IMR-90 (cell line): ENCODE measurements around the gene CDH12. TPM values are rescaled to one million over a fixed set of nuclear protein-coding genes. Genes with fewer than 3 reads are reported as not detected.

Source experiments
- ATAC-seq: fragments of 200-7000 bp; cut with Tn5 transposase; 2 replicates; pipeline ENCODE4 v1.9.1; 2020; ENCODE audit warnings: low read depth, mild to moderate bottlenecking, moderate library complexity
- BruUV-seq: library from RNA; stranded (reverse); fragments of 400-500 nt; replicated peaks from 2 replicates; lab custom pipeline; 2021; lab: Mats Ljungman, UMichigan
- CTCF ChIA-PET: fragments of 300-600 bp; formaldehyde crosslinking; extraction: SDS; loops from one replicate; lab custom pipeline; 2021; ENCODE audit warnings: antibody characterized with exemption; lab: Yijun Ruan, JAX
- POLR2A ChIA-PET: fragments of 300-600 bp; sonication (Branson Sonifier 250); formaldehyde crosslinking; loops from one replicate; lab custom pipeline; 2022; ENCODE audit warnings: antibody characterized with exemption; ENCODE audit not compliant: unreplicated experiment; lab: Charles Lee
- DNase-seq: peaks from one replicate; pipeline ENCODE4 v3.0.0; 2013
- H2AFZ ChIP-seq: replicated peaks from 2 replicates; pipeline ENCODE3; 2013; ENCODE audit warnings: low read length, mild to moderate bottlenecking; ENCODE audit not compliant: poor library complexity
- H2AK5ac ChIP-seq: 2 replicates; pipeline ENCODE4 v1.6.1; 2013; ENCODE audit warnings: low read depth, low read length, inconsistent platforms
- H2AK9ac ChIP-seq: replicated peaks from 2 replicates; pipeline ENCODE3; 2013; ENCODE audit warnings: mild to moderate bottlenecking, low read depth, low read length, moderate library complexity; ENCODE audit not compliant: poor library complexity
- H2BK120ac ChIP-seq: 2 replicates; pipeline ENCODE4 v1.6.1; 2013; ENCODE audit warnings: low read depth, low read length, inconsistent platforms
- H2BK15ac ChIP-seq: 3 replicates; pipeline ENCODE4 v1.6.1; 2013; ENCODE audit warnings: low read depth, low read length, inconsistent platforms
- H2BK20ac ChIP-seq: 2 replicates; pipeline ENCODE4 v1.6.1; 2013; ENCODE audit warnings: low read depth, mild to moderate bottlenecking, inconsistent platforms, low read length, moderate library complexity
- H2BK5ac ChIP-seq: 2 replicates; pipeline ENCODE4 v1.6.1; 2013; ENCODE audit warnings: mild to moderate bottlenecking, low read depth, low read length, inconsistent platforms; ENCODE audit not compliant: poor library complexity, severe bottlenecking
- H3K14ac ChIP-seq: replicated peaks from 2 replicates; pipeline ENCODE4 v1.6.1; 2013; ENCODE audit warnings: low read depth, low read length, inconsistent platforms
- H3K18ac ChIP-seq: 2 replicates; pipeline ENCODE4 v1.6.1; 2013; ENCODE audit warnings: low read depth, low read length, control low read depth
- H3K23ac ChIP-seq: 2 replicates; pipeline ENCODE4 v1.6.1; 2013; ENCODE audit warnings: low read depth, low read length, inconsistent platforms
- H3K27ac ChIP-seq: 2 replicates; pipeline ENCODE4 v1.5.1; 2013; ENCODE audit warnings: mild to moderate bottlenecking, control low read depth, low read length; ENCODE audit not compliant: insufficient read depth
- H3K27me3 ChIP-seq: 2 replicates; pipeline ENCODE4 v1.6.1; 2013; ENCODE audit warnings: low read length; ENCODE audit not compliant: control insufficient read depth, insufficient read depth
- H3K36me3 ChIP-seq: 2 replicates; pipeline ENCODE4 v1.6.1; 2013; ENCODE audit warnings: low read length, mixed read lengths; ENCODE audit not compliant: control insufficient read depth, insufficient read depth
- H3K4ac ChIP-seq: 2 replicates; pipeline ENCODE4 v1.6.1; 2013; ENCODE audit warnings: low read depth, low read length, inconsistent platforms
- H3K4me1 ChIP-seq: 2 replicates; pipeline ENCODE4 v1.6.1; 2013; ENCODE audit warnings: low read length, mixed read lengths; ENCODE audit not compliant: control insufficient read depth, insufficient read depth
- H3K4me2 ChIP-seq: 2 replicates; pipeline ENCODE4 v1.6.1; 2013; ENCODE audit warnings: low read depth, mild to moderate bottlenecking, control low read depth, low read length, moderate library complexity
- H3K4me3 ChIP-seq: 2 replicates; pipeline ENCODE4 v1.5.1; 2013; ENCODE audit warnings: low read depth, mild to moderate bottlenecking, control low read depth, low read length, moderate library complexity; ENCODE audit not compliant: insufficient read depth
- H3K56ac ChIP-seq: 2 replicates; pipeline ENCODE4 v1.6.1; 2013; ENCODE audit warnings: low read length, inconsistent platforms; ENCODE audit not compliant: insufficient read depth; ENCODE audit errors: extremely low read depth
- H3K79me1 ChIP-seq, 2 experiments: 2 replicates each; pipeline ENCODE4 v1.6.1; 2013; ENCODE audit warnings: low read length in 2 of 2, inconsistent platforms in 1 of 2, low read depth in 1 of 2
- H3K9ac ChIP-seq: 2 replicates; pipeline ENCODE4 v1.6.1; 2013; ENCODE audit warnings: low read depth, low read length, control low read depth
- H3K9me1 ChIP-seq: 2 replicates; pipeline ENCODE4 v1.6.1; 2013; ENCODE audit warnings: low read length, inconsistent platforms; ENCODE audit not compliant: insufficient read depth
- H3K9me3 ChIP-seq: 2 replicates; pipeline ENCODE4 v1.6.1; 2013; ENCODE audit warnings: low read length; ENCODE audit not compliant: control insufficient read depth, insufficient read depth
- H4K20me1 ChIP-seq: 2 replicates; pipeline ENCODE4 v1.6.1; 2013; ENCODE audit warnings: low read length, inconsistent platforms; ENCODE audit not compliant: insufficient read depth
- H4K5ac ChIP-seq: 2 replicates; pipeline ENCODE4 v1.6.1; 2013; ENCODE audit warnings: mild to moderate bottlenecking, low read depth, low read length, control low read depth
- H4K8ac ChIP-seq, 2 experiments: 2 replicates each; pipeline ENCODE4 v1.6.1; 2013; ENCODE audit warnings: low read depth in 2 of 2, low read length in 2 of 2, control low read depth in 1 of 2, inconsistent platforms in 1 of 2
- H4K91ac ChIP-seq: 2 replicates; pipeline ENCODE4 v1.6.1; 2013; ENCODE audit warnings: low read depth, low read length, inconsistent platforms; ENCODE audit not compliant: insufficient read depth
- BHLHE40 ChIP-seq: fragments of 150-350 bp; IDR thresholded peaks from 2 replicates; pipeline ENCODE4 v1.6.1; 2016; ENCODE audit warnings: mild to moderate bottlenecking, low read depth, low read length
- CEBPB ChIP-seq: IDR thresholded peaks from 2 replicates; pipeline ENCODE4 v1.6.1; 2012; ENCODE audit warnings: low read depth, low read length, improper control_type of control experiment
- CHD1 ChIP-seq: IDR thresholded peaks from 2 replicates; pipeline ENCODE4 v1.6.1; 2012; ENCODE audit warnings: low read depth, low read length, improper control_type of control experiment
- FOS ChIP-seq: fragments of 150-350 bp; IDR thresholded peaks from 2 replicates; pipeline ENCODE4 v1.6.1; 2016; ENCODE audit warnings: low read depth, low read length
- MAFK ChIP-seq: IDR thresholded peaks from 2 replicates; pipeline ENCODE4 v1.6.1; 2012; ENCODE audit warnings: low read depth, low read length, improper control_type of control experiment
- NFE2L2 ChIP-seq: fragments of 150-350 bp; IDR thresholded peaks from 2 replicates; pipeline ENCODE4 v1.6.1; 2016; ENCODE audit warnings: low read depth, mild to moderate bottlenecking, low read length
- POLR2A ChIP-seq: IDR thresholded peaks from 2 replicates; pipeline ENCODE4 v1.6.1; 2012; ENCODE audit warnings: mild to moderate bottlenecking, low read depth, low read length
- RAD21 ChIP-seq: IDR thresholded peaks from 2 replicates; pipeline ENCODE4 v1.6.1; 2012; ENCODE audit warnings: low read length, improper control_type of control experiment
- RCOR1 ChIP-seq: IDR thresholded peaks from 2 replicates; pipeline ENCODE4 v1.6.1; 2012; ENCODE audit warnings: mild to moderate bottlenecking, low read length, improper control_type of control experiment; ENCODE audit not compliant: insufficient replicate concordance
- SMC3 ChIP-seq: fragments of 150-350 bp; IDR thresholded peaks from 2 replicates; pipeline ENCODE4 v1.6.1; 2016; ENCODE audit warnings: low read depth, mild to moderate bottlenecking, antibody characterized with exemption, low read length, moderate library complexity
- USF2 ChIP-seq: fragments of 150-350 bp; IDR thresholded peaks from 2 replicates; pipeline ENCODE4 v1.6.1; 2017; ENCODE audit warnings: mild to moderate bottlenecking, antibody characterized with exemption, low read length, low read depth
- WGBS, 2 experiments: methylation state at CpG; one replicate each; pipeline versions ENCODE4 v1.1.5 to v1.1.7; 2013; ENCODE audit warnings: missing lambda C conversion rate in 2 of 2; ENCODE audit not compliant: insufficient read length in 1 of 2; ENCODE audit errors: extremely low coverage in 2 of 2; 5-methylcytosine and 5-hydroxymethylcytosine counted together
- dilution Hi-C: fragments of 300-500 bp; cut with HindIII; formaldehyde crosslinking; loops from one replicate; pipeline ENCODE4 v1.14.3; 2018; ENCODE audit warnings: low sequenced_read_pairs; ENCODE audit not compliant: unreplicated experiment
- in situ Hi-C: fragments of 300-500 bp; cut with MboI; formaldehyde crosslinking; loops from 3 replicates; pipeline ENCODE4 v1.14.3; 2019; ENCODE audit warnings: low sequenced_read_pairs, inconsistent platforms, mixed read lengths
- intact Hi-C: fragments of 100-400 bp; cut with micrococcal nuclease; formaldehyde crosslinking; loops from 2 replicates; pipeline ENCODE4 v1.10.0; 2022
- polyA plus RNA-seq, 3 experiments: library from polyadenylated mRNA; depleted of rRNA; stranded (reverse); fragments of >200 nt; gene quantifications; 2 replicates each; pipeline ENCODE4 v1.2.3, GENCODE V29; 2012; ENCODE audit warnings: low replicate concordance in 1 of 3
- total RNA-seq: library from RNA; depleted of rRNA; stranded (reverse); fragments of >200 nt; gene quantifications from 2 replicates; pipeline ENCODE4 v1.2.3, GENCODE V29; 2012
- TF ChIP-seq, protein P1 (sequence below): fragments of 150-350 bp; IDR thresholded peaks from 2 replicates; pipeline ENCODE4 v1.6.1; 2016; ENCODE audit warnings: low read depth, mild to moderate bottlenecking, low read length, moderate library complexity, borderline replicate concordance
- TF ChIP-seq, protein P2 (sequence below): conservative IDR thresholded peaks from 2 replicates; pipeline ENCODE4 v1.5.1; 2012; ENCODE audit warnings: mild to moderate bottlenecking, low read depth, low read length, improper control_type of control experiment

CDH12 gene
- total and polyA plus RNA-seq, 2 of the 4 experiments (the other 2 are of a cell fraction): not detected

- dilution Hi-C loops: no loop called here
Observed at GRCh38 chr5:22776285-22776684, 76.9 kb downstream of the CDH12 start.

More at GRCh38 chr5:22776285-22776684, 76.9 kb downstream of the CDH12 start:
- H4K20me1 ChIP-seq: no peaks in the 10 kb centered on the region
- H3K14ac ChIP-seq: no peak overlapping the region
- H3K56ac ChIP-seq: no peak overlapping the region
- no peak overlapping the region for H3K4me3 ChIP-seq
- ATAC-seq (no peak), DNase-seq (no peak)
- no peaks in the 10 kb centered on the region for H3K9me1 ChIP-seq
- H2BK15ac ChIP-seq: no peak overlapping the region
- H4K91ac ChIP-seq: no peak overlapping the region
- H2AK9ac ChIP-seq: no peak overlapping the region
- H3K23ac ChIP-seq: no peak overlapping the region
- in situ Hi-C loops (no loop called here), intact Hi-C loops (no loop called here)
- H3K4ac ChIP-seq: no peak overlapping the region
- H4K8ac ChIP-seq: no peak overlapping the region
- no peaks in the 10 kb centered on the region for H3K79me1 ChIP-seq
- BruUV-seq: no TSS peak
- no peak for TF ChIP-seq NFE2L2
- no peak for TF ChIP-seq RAD21
- TF ChIP-seq CHD1: no peak
- no peak for TF ChIP-seq FOS
- no peak for TF ChIP-seq POLR2A
- TF ChIP-seq, protein P1, sequence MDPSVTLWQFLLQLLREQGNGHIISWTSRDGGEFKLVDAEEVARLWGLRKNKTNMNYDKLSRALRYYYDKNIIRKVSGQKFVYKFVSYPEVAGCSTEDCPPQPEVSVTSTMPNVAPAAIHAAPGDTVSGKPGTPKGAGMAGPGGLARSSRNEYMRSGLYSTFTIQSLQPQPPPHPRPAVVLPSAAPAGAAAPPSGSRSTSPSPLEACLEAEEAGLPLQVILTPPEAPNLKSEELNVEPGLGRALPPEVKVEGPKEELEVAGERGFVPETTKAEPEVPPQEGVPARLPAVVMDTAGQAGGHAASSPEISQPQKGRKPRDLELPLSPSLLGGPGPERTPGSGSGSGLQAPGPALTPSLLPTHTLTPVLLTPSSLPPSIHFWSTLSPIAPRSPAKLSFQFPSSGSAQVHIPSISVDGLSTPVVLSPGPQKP: no peak
- TF ChIP-seq RCOR1: no peak
- TF ChIP-seq CEBPB: no peak
- TF ChIP-seq MAFK: no peak
- no peak for TF ChIP-seq SMC3
- no peak for TF ChIP-seq USF2
- TF ChIP-seq, protein P2, sequence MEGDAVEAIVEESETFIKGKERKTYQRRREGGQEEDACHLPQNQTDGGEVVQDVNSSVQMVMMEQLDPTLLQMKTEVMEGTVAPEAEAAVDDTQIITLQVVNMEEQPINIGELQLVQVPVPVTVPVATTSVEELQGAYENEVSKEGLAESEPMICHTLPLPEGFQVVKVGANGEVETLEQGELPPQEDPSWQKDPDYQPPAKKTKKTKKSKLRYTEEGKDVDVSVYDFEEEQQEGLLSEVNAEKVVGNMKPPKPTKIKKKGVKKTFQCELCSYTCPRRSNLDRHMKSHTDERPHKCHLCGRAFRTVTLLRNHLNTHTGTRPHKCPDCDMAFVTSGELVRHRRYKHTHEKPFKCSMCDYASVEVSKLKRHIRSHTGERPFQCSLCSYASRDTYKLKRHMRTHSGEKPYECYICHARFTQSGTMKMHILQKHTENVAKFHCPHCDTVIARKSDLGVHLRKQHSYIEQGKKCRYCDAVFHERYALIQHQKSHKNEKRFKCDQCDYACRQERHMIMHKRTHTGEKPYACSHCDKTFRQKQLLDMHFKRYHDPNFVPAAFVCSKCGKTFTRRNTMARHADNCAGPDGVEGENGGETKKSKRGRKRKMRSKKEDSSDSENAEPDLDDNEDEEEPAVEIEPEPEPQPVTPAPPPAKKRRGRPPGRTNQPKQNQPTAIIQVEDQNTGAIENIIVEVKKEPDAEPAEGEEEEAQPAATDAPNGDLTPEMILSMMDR: no peak
- no peak for TF ChIP-seq BHLHE40
- H2AFZ ChIP-seq: no peak overlapping the region
- ChIA-PET CTCF (no interaction called here), POLR2A (no interaction called here)
- no CpG with 5 or more reads among the region's 6 CpGs for WGBS, 2 experiments
- H3K4me1 ChIP-seq: no peaks in the 10 kb centered on the region
- H2BK5ac ChIP-seq: no peak overlapping the region
- no peak overlapping the region for H2BK120ac ChIP-seq
- H3K18ac ChIP-seq: no peak overlapping the region
- no peak overlapping the region for H3K4me2 ChIP-seq
- no peak overlapping the region for H3K9ac ChIP-seq
- H3K27ac ChIP-seq: no peak overlapping the region
- H3K27me3 ChIP-seq: no peaks in the 10 kb centered on the region
- H3K9me3 ChIP-seq: no peaks in the 10 kb centered on the region
- H3K36me3 ChIP-seq: no peaks in the 10 kb centered on the region
- H4K5ac ChIP-seq: no peak overlapping the region
- H2AK5ac ChIP-seq: no peak overlapping the region
- no peak overlapping the region for H2BK20ac ChIP-seq
